Trophoblast cell (in vitro differentiated cells and primary cell): ENCODE results near the gene ZNF629.

Experiments used
- DNase-seq, 2 donors: peaks; one replicate each; pipeline ENCODE4 v3.0.0-alpha.2; 2016
- H2AFZ ChIP-seq: 2 replicates; pipeline ENCODE4 v1.6.1; 2013; ENCODE audit warnings: low read length, moderate library complexity, mild to moderate bottlenecking; ENCODE audit not compliant: insufficient read depth, poor library complexity
- H2AK5ac ChIP-seq: 2 replicates; pipeline ENCODE4 v1.6.1; 2013; ENCODE audit warnings: mild to moderate bottlenecking, low read length
- H2BK120ac ChIP-seq: 2 replicates; pipeline ENCODE4 v1.6.1; 2013; ENCODE audit warnings: low read length, mild to moderate bottlenecking, moderate library complexity; ENCODE audit not compliant: insufficient read depth, poor library complexity
- H2BK12ac ChIP-seq: 2 replicates; pipeline ENCODE4 v1.6.1; 2013; ENCODE audit warnings: mild to moderate bottlenecking, low read length, moderate library complexity
- H2BK5ac ChIP-seq: 2 replicates; pipeline ENCODE4 v1.6.1; 2013; ENCODE audit warnings: low read length, low read depth, moderate library complexity, mild to moderate bottlenecking; ENCODE audit not compliant: poor library complexity
- H3K14ac ChIP-seq: 2 replicates; pipeline ENCODE4 v1.6.1; 2013; ENCODE audit warnings: mild to moderate bottlenecking, low read length
- H3K18ac ChIP-seq: 2 replicates; pipeline ENCODE4 v1.6.1; 2013; ENCODE audit warnings: mild to moderate bottlenecking, low read length
- H3K23ac ChIP-seq: 2 replicates; pipeline ENCODE4 v1.6.1; 2013; ENCODE audit warnings: low read length
- H3K27ac ChIP-seq: 2 replicates; pipeline ENCODE4 v1.5.1; 2013; ENCODE audit warnings: low read depth, mild to moderate bottlenecking, inconsistent platforms, low read length, moderate library complexity
- H3K27me3 ChIP-seq: 2 replicates; pipeline ENCODE4 v1.6.1; 2013; ENCODE audit warnings: inconsistent platforms, mild to moderate bottlenecking, low read length, moderate library complexity; ENCODE audit not compliant: insufficient read depth
- H3K36me3 ChIP-seq, 2 experiments: 1 replicate in 1 of 2; 2 replicates in 1 of 2; pipeline ENCODE4 v1.6.1; 2013; ENCODE audit warnings: low read length in 2 of 2, mild to moderate bottlenecking in 2 of 2, moderate library complexity in 1 of 2; ENCODE audit not compliant: insufficient read depth in 2 of 2, control insufficient read depth in 1 of 2
- H3K4ac ChIP-seq: 2 replicates; pipeline ENCODE4 v1.6.1; 2013; ENCODE audit warnings: low read depth, mild to moderate bottlenecking, low read length, moderate library complexity
- H3K4me1 ChIP-seq, 2 experiments: 1 replicate in 1 of 2; 2 replicates in 1 of 2; pipeline ENCODE4 v1.6.1; 2013; ENCODE audit warnings: low read length in 2 of 2, mild to moderate bottlenecking in 2 of 2, moderate library complexity in 1 of 2; ENCODE audit not compliant: insufficient read depth in 2 of 2, control insufficient read depth in 1 of 2
- H3K4me2 ChIP-seq: 2 replicates; pipeline ENCODE4 v1.6.1; 2013; ENCODE audit warnings: inconsistent platforms, mild to moderate bottlenecking, low read length, moderate library complexity
- H3K4me3 ChIP-seq: 2 replicates; pipeline ENCODE4 v1.5.1; 2013; ENCODE audit warnings: mild to moderate bottlenecking, low read depth, low read length, inconsistent platforms
- H3K79me1 ChIP-seq: one replicate; pipeline ENCODE4 v1.6.1; 2013; ENCODE audit warnings: low read length
- H3K79me2 ChIP-seq: 2 replicates; pipeline ENCODE4 v1.6.1; 2013; ENCODE audit warnings: low read length, mild to moderate bottlenecking; ENCODE audit not compliant: control insufficient read depth, insufficient read depth, poor library complexity
- H3K9ac ChIP-seq: 2 replicates; pipeline ENCODE4 v1.6.1; 2013; ENCODE audit warnings: mild to moderate bottlenecking, low read length
- H3K9me3 ChIP-seq: 2 replicates; pipeline ENCODE4 v1.6.1; 2013; ENCODE audit warnings: low read depth, mild to moderate bottlenecking, control low read depth, inconsistent platforms, low read length; ENCODE audit not compliant: insufficient read depth
- H4K12ac ChIP-seq: 2 replicates; pipeline ENCODE4 v1.6.1; 2013; ENCODE audit warnings: low read depth, mild to moderate bottlenecking, low read length, moderate library complexity
- H4K8ac ChIP-seq: 2 replicates; pipeline ENCODE4 v1.6.1; 2013; ENCODE audit warnings: low read depth, mild to moderate bottlenecking, low read length, moderate library complexity
- H4K91ac ChIP-seq: one replicate; pipeline ENCODE4 v1.6.1; 2013; ENCODE audit warnings: low read depth, mild to moderate bottlenecking, low read length, moderate library complexity
- WGBS: extraction: QIAGEN DNeasy Blood & Tissue Kit; methylation state at CpG from one replicate; pipeline ENCODE4 v1.1.7; 2013; ENCODE audit warnings: missing lambda C conversion rate; ENCODE audit not compliant: insufficient read length, insufficient coverage; ENCODE audit errors: extremely low coverage; 5-methylcytosine and 5-hydroxymethylcytosine counted together

Gene ZNF629

DNA sequence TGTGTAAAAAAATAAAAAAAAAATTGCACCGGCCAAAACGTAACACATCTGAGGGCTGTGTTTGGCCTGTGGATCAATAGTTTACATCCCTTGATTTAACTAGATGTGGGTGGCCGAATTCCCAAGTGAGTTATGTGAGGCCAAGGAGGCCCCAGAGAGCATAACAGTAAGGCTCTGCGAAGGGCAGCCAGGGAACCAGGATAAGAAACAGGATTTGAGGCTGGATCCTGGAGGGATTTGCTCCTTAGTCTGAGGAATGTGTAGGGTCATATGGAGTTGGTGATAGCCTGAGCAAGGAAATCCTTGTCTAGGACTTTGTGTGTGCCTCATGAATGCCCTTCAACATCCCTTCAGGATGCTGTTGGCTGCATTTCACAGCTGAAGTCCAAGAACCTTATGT, 36.8 kb downstream of the ZNF629 start:
- peak overlapping the region; percentile 27 for H3K18ac ChIP-seq
- H3K9me3 ChIP-seq, result no peaks in the 10 kb centered on the region
- no peak overlapping the region for H4K91ac ChIP-seq
- no peak overlapping the region for H2BK5ac ChIP-seq
- H3K79me2 ChIP-seq, result peaks cover 8% of the 10 kb centered on the region
- H3K79me1 ChIP-seq, result peaks cover 6% of the 10 kb centered on the region
- no CpG with 5 or more reads among the region's 4 CpGs for WGBS
- no peak overlapping the region for H3K14ac ChIP-seq
- no peak overlapping the region for H3K4me3 ChIP-seq
- H3K4me1 ChIP-seq, result peaks cover 0 to 4% of the 10 kb centered on the region in 2 experiments
- no peak overlapping the region for H2AFZ ChIP-seq
- no peak overlapping the region for H3K9ac ChIP-seq
- H3K4me2 ChIP-seq, result no peak overlapping the region
- H3K27ac ChIP-seq, result no peak overlapping the region
- no peak overlapping the region for H2BK12ac ChIP-seq
- no peak overlapping the region for H4K12ac ChIP-seq
- no peak overlapping the region for H4K8ac ChIP-seq
- H3K27me3 ChIP-seq, result no peaks in the 10 kb centered on the region
- H3K23ac ChIP-seq, result no peak overlapping the region
- H3K36me3 ChIP-seq, result peaks cover 34 to 41% of the 10 kb centered on the region in 2 experiments
- H2AK5ac ChIP-seq, result no peak overlapping the region
- H3K4ac ChIP-seq, result peak overlapping the region; percentile 27
- no peak overlapping the region for H2BK120ac ChIP-seq
- DNase-seq, result no peak

- no peak overlapping the region for H2AK5ac ChIP-seq
- no peaks in the 10 kb centered on the region for H3K9me3 ChIP-seq
- H4K12ac ChIP-seq, result no peak overlapping the region
- peaks cover 6% of the 10 kb centered on the region for H3K79me1 ChIP-seq
- WGBS, result no CpG with 5 or more reads among the region's 36 CpGs
- H3K79me2 ChIP-seq, result peaks cover 8% of the 10 kb centered on the region
- H2BK120ac ChIP-seq, result peak overlapping the region; percentile 8
- no peaks in the 10 kb centered on the region for H3K27me3 ChIP-seq
- H3K27ac ChIP-seq, result peak overlapping the region; percentile 68
- peak overlapping the region; percentile 91 for H3K9ac ChIP-seq
- DNase-seq, result peak; percentile 50 to 57
- no peak overlapping the region for H2BK12ac ChIP-seq
- H2AFZ ChIP-seq, result no peak overlapping the region
- H3K4me2 ChIP-seq, result peak overlapping the region; percentile 77
- H3K4me3 ChIP-seq, result peak overlapping the region; percentile 90
- H3K18ac ChIP-seq, result peak overlapping the region; percentile 13
- peak overlapping the region; percentile 29 for H2BK5ac ChIP-seq
- H4K91ac ChIP-seq, result peak overlapping the region; percentile 53
- H3K4ac ChIP-seq, result peak overlapping the region; percentile 65
- peaks cover 32 to 40% of the 10 kb centered on the region in 2 experiments for H3K36me3 ChIP-seq
- peak overlapping the region; percentile 28 for H3K14ac ChIP-seq
- H3K23ac ChIP-seq, result no peak overlapping the region
- H3K4me1 ChIP-seq, result peaks cover 0 to 4% of the 10 kb centered on the region in 2 experiments
- H4K8ac ChIP-seq, result peak overlapping the region; percentile 44
Measured at GRCh38 chr16:30748634-30749445, 38.2 kb downstream of the ZNF629 start.

- DNase-seq, result peak; percentile 100
- H3K9me3 ChIP-seq, result no peaks in the 10 kb centered on the region
- H3K27ac ChIP-seq, result peak within 1 kb of the TSS; percentile 70
- peak within 1 kb of the TSS; percentile 69 for H4K91ac ChIP-seq
- no peak within 1 kb of the TSS for H2BK12ac ChIP-seq
- no peaks in the 10 kb centered on the region for H3K27me3 ChIP-seq
- H2AFZ ChIP-seq, result peak within 1 kb of the TSS; percentile 50
- H3K4me3 ChIP-seq, result peak within 1 kb of the TSS; percentile 90
- H3K23ac ChIP-seq, result no peak within 1 kb of the TSS
- peaks cover 0 to 4% of the 10 kb centered on the region in 2 experiments for H3K4me1 ChIP-seq
- peaks cover 6% of the 10 kb centered on the region for H3K79me1 ChIP-seq
- no CpG with 5 or more reads among the region's 60 CpGs for WGBS
- peak within 1 kb of the TSS; percentile 16 for H2AK5ac ChIP-seq
- H3K79me2 ChIP-seq, result peaks cover 8% of the 10 kb centered on the region
- H3K4ac ChIP-seq, result peak within 1 kb of the TSS; percentile 65
- H3K9ac ChIP-seq, result peak within 1 kb of the TSS; percentile 91
- H3K14ac ChIP-seq, result peak within 1 kb of the TSS; percentile 73
- peak within 1 kb of the TSS; percentile 72 for H3K18ac ChIP-seq
- H3K4me2 ChIP-seq, result peak within 1 kb of the TSS; percentile 77
- peaks cover 27 to 38% of the 10 kb centered on the region in 2 experiments for H3K36me3 ChIP-seq
- H2BK5ac ChIP-seq, result peak within 1 kb of the TSS; percentile 52
- peak within 1 kb of the TSS; percentile 91 for H4K8ac ChIP-seq
- peak within 1 kb of the TSS; percentile 49 for H2BK120ac ChIP-seq
- peak within 1 kb of the TSS; percentile 84 for H4K12ac ChIP-seq
Measured at GRCh38 chr16:30747799-30748633, 39.0 kb downstream of the ZNF629 start, which contains the start of gene PHKG2. Gene PHKG2 (plus strand): TSS chr16:30748425. CDS start chr16:30748821, 396 bp downstream.

GRCh38 chr16:30747331-30747730, 39.7 kb downstream of the ZNF629 start:
- Histone ChIP-seq H2BK5ac (no peak overlapping the region), H3K36me3 (peaks cover 30 to 36% of the 10 kb centered on the region in 2 experiments), H3K23ac (no peak overlapping the region), H3K9ac (peak overlapping the region; percentile 80), H4K8ac (peak overlapping the region; percentile 91), H3K4me1 (peaks cover 0 to 4% of the 10 kb centered on the region in 2 experiments), H4K12ac (no peak overlapping the region), H2AFZ (no peak overlapping the region), H3K9me3 (no peaks in the 10 kb centered on the region), H3K27me3 (no peaks in the 10 kb centered on the region), H2BK120ac (no peak overlapping the region), H2AK5ac (no peak overlapping the region), H3K79me2 (peaks cover 8% of the 10 kb centered on the region), H3K27ac (peak overlapping the region; percentile 70), H3K4me2 (peak overlapping the region; percentile 76), H3K14ac (no peak overlapping the region), H4K91ac (no peak overlapping the region), H3K4me3 (no peak overlapping the region), H2BK12ac (no peak overlapping the region), H3K4ac (no peak overlapping the region), H3K79me1 (peaks cover 6% of the 10 kb centered on the region), H3K18ac (no peak overlapping the region)
- DNase-seq, result peak; percentile 50 to 76
- no CpG with 5 or more reads among the region's 3 CpGs for WGBS
